ENCODE results near the gene SYT15.

- TF ChIP-seq CTCF (IDR thresholded peaks at IDR 0.05 in 2 of 3, conservative IDR thresholded peaks at IDR 0.05 in 1 of 3; ENCODE audit: borderline replicate concordance in 1 of 3, insufficient read depth in 1 of 3, low read depth in 2 of 3, low read length in 2 of 3): no peak
- no peak for TF ChIP-seq REST (IDR thresholded peaks at IDR 0.05; ENCODE audit: low read depth)
- TF ChIP-seq EZH2 (IDR thresholded peaks at IDR 0.05): no peak
- no peak for TF ChIP-seq ATF3 (IDR thresholded peaks at IDR 0.05)
- TF ChIP-seq YY1 (IDR thresholded peaks at IDR 0.05; ENCODE audit: extremely low read depth, insufficient replicate concordance, low read depth, low read length): no peak
Measured at GRCh38 chr10:46538155-46538554, 40.8 kb upstream of the SYT15 start.

Data from HCT116 (cell line).